Activated naive CD4-positive, alpha-beta T cell treated with anti-CD3 and anti-CD28 coated beads, Interleukin-2, amount 50 U/mL, for 72 hours (primary cell): ENCODE data around the gene C1orf167. TPM values are rescaled to one million over a fixed set of nuclear protein-coding genes. Genes with fewer than 3 reads are reported as not detected.
"Not testable (repeated sequence)": the region's sequence is repeated elsewhere in the genome, so short reads cannot be mapped to it uniquely, and the experiment has no call there.

Experiments used
- ATAC-seq, 2 donors: fragments of 150-1000 bp; cut with Tn5 transposase; 2 replicates each; pipeline ENCODE4 v1.10.0; 2021; ENCODE audit warnings: mild to moderate bottlenecking in 2 of 2, moderate library complexity in 2 of 2
- DNase-seq, 2 donors: peaks; one replicate each; pipeline ENCODE4 v3.0.0; 2021 to 2022; ENCODE audit warnings: low spot score in 2 of 2
- H3K27ac Mint-ChIP-seq, 2 donors: one replicate each; pipeline ENCODE4 v1.8.0; 2022; ENCODE audit warnings: mild to moderate bottlenecking in 2 of 2, mixed read lengths in 2 of 2
- H3K36me3 Mint-ChIP-seq, 2 donors: one replicate each; pipeline ENCODE4 v1.8.0; 2022; ENCODE audit warnings: mixed read lengths in 2 of 2
- H3K9me3 Mint-ChIP-seq, 2 donors: one replicate each; pipeline ENCODE4 v1.8.0; 2022; ENCODE audit warnings: mixed read lengths in 2 of 2
- total RNA-seq, 2 donors: library from RNA; stranded (reverse); gene quantifications; one replicate each; pipeline ENCODE4 v1.2.3, GENCODE V29; 2022

C1orf167 gene
- total RNA-seq, 2 donors from 2014 or later, result not detected

DNA sequence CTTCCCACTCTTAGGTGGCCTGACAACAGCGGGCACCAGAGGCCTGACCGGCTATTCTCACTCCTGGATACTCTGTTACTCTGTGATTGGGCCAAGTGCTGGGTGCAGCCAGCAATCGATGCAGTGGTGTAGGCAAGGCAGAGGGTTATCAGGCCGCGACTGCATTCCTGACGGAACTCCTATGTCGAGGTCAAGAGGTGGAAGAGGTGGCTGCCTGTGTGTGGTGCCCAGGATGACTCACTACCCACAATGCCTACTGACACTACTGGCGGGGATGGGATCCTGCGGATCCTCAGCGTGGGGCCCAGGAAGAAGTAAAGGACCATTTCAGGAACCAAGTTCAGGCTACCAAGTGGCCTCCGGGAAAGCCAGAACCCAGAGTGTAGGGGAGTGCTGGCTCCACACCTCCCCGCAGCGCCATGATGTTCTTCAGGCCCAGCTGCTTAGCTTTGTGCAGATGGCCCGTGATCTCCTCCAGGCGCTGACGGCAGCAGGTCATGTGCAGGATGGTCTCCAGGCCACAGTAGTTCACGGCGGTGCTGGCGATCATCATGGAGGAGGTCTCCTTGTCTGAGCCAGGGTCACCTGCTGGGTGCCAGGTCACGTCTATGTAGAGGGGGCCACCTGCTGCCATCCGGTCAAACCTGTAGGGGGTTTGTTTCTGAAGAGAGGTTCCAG, 38.9 kb downstream of the C1orf167 start:
- Mint-ChIP-seq H3K36me3 (peaks cover 0 to 10% of the 10 kb centered on the region in 2 donors), H3K27ac (no peak overlapping the region), H3K9me3 (no peaks in the 10 kb centered on the region)
- DNase-seq (no peak), ATAC-seq (no peak)

DNA sequence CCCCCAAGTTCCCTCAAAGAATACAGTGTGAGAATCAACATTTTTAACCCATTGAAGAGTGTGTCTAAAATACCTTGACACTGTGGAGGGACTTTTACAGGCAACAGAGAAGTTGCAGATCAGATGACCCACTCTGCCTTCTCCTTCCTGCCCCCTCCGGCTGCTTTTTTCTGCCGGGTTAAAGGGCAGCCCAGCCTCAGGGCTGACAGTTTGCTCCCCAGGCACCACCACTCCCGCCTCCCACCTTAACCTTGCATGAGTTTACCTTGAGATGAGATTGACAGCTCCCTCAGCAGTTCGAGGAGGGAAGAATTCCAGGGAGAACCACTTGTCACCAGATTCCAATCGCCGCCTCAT, 40.6 kb downstream of the C1orf167 start:
- ATAC-seq, result no peak
- H3K9me3 Mint-ChIP-seq, result no peaks in the 10 kb centered on the region
- DNase-seq, result no peak
- H3K36me3 Mint-ChIP-seq, result peaks cover 0 to 10% of the 10 kb centered on the region in 2 donors
- H3K27ac Mint-ChIP-seq, result peak overlapping the region in 1 of 2 donors; percentile 90

GRCh38 chr1:11802973-11803885, 41.2 kb downstream of the C1orf167 start:
- peak; percentile 25 to 42 for ATAC-seq
- no peaks in the 10 kb centered on the region for H3K9me3 Mint-ChIP-seq
- peak; percentile 74 to 78 for DNase-seq
- peaks cover 0 to 10% of the 10 kb centered on the region in 2 donors for H3K36me3 Mint-ChIP-seq
- peak overlapping the region; percentile 14 to 90 for H3K27ac Mint-ChIP-seq

- not testable (repeated sequence) for H3K9me3 Mint-ChIP-seq, ATAC-seq, DNase-seq
- Mint-ChIP-seq H3K36me3 (peaks cover 2 to 10% of the 10 kb centered on the region in 2 donors), H3K27ac (peak overlapping the region; percentile 22 to 90)
Measured at GRCh38 chr1:11803924-11804665, 42.1 kb downstream of the C1orf167 start.

GRCh38 chr1:11804666-11805421, 42.9 kb downstream of the C1orf167 start:
- peak overlapping the region; percentile 68 to 90 for H3K27ac Mint-ChIP-seq
- DNase-seq (peak in 1 of 2 donors; percentile 19), ATAC-seq (no peak)
- H3K9me3 Mint-ChIP-seq, result no peaks in the 10 kb centered on the region
- H3K36me3 Mint-ChIP-seq, result peaks cover 5 to 15% of the 10 kb centered on the region in 2 donors

GRCh38 chr1:11805422-11806306, 43.7 kb downstream of the C1orf167 start, which contains the start of the genes CLCN6 and MTHFR:
TSS of gene CLCN6 (plus strand) at chr1:11806191. CDS start at chr1:11806263, 72 bp downstream.
TSS of gene MTHFR (minus strand) at chr1:11805964. CDS start at chr1:11803116, 2,848 bp downstream.
- Mint-ChIP-seq H3K9me3 (no peaks in the 10 kb centered on the region), H3K27ac (peak within 1 kb of the TSS; percentile 90 to 97), H3K36me3 (peaks cover 5 to 15% of the 10 kb centered on the region in 2 donors)
- DNase-seq, result peak; percentile 98 to 100
- peak; percentile 84 to 90 for ATAC-seq

- Mint-ChIP-seq H3K36me3 (peaks cover 5 to 15% of the 10 kb centered on the region in 2 donors), H3K27ac (peak overlapping the region; percentile 90 to 97), H3K9me3 (no peaks in the 10 kb centered on the region)
- ATAC-seq, result peak; percentile 49 to 66
- no peak for DNase-seq
Measured at GRCh38 chr1:11806307-11806936, 44.4 kb downstream of the C1orf167 start.

DNA sequence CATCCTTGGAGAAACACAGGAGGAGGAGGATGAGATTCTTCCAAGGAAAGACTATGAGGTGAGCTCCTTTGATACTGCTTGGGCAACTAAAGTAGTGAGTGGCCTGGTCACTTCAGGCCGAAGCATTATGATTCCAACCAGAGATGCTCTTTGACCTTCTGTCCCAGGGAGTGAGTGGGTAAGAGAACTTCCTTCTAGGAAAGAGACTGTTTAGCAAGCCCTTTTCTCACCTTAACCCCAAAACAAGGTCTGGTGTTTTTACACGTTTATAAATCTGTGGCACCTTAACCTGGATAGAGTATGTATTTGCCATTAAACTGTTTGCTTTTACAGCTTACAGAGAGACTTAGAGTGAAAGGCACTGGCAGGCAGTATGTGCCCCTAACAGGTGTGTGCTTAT, 45.1 kb downstream of the C1orf167 start:
- H3K27ac Mint-ChIP-seq, result peak overlapping the region; percentile 90 to 97
- H3K36me3 Mint-ChIP-seq, result peaks cover 5 to 15% of the 10 kb centered on the region in 2 donors
- ATAC-seq, result no peak
- no peaks in the 10 kb centered on the region for H3K9me3 Mint-ChIP-seq
- DNase-seq, result no peak

- H3K36me3 Mint-ChIP-seq, result peaks cover 5% of the 10 kb centered on the region in 2 donors
- H3K9me3 Mint-ChIP-seq, result no peaks in the 10 kb centered on the region
- DNase-seq (no peak), ATAC-seq (no peak)
- H3K27ac Mint-ChIP-seq, result peak overlapping the region in 1 of 2 donors; percentile 60
Measured at GRCh38 chr1:11813021-11813420, 51.0 kb downstream of the C1orf167 start.

DNA sequence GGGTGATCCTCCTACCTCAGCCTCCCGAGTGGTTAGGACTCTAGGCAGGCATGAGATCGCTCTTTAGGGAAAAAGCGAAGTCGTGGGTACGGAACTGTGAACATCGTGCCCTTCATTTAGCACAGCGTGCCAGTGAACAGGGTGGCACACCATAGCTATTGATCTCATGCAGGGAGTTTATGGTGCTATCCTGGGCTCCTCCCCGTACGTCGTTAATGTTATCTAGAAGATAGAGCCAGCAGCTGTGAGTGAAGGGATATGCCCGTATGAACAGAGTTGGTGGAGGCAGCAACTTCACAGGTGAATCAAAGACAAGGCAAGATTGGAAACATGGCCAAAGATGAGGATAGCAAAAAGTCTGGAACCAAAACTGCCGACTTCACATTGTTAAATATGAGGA, 55.2 kb downstream of the C1orf167 start:
- no peak for ATAC-seq
- peaks cover 0 to 6% of the 10 kb centered on the region in 2 donors for H3K36me3 Mint-ChIP-seq
- no peaks in the 10 kb centered on the region for H3K9me3 Mint-ChIP-seq

GRCh38 chr1:11822091-11822490, 60.1 kb downstream of the C1orf167 start:
- Mint-ChIP-seq H3K36me3 (peaks cover 0 to 6% of the 10 kb centered on the region in 2 donors), H3K27ac (no peak overlapping the region), H3K9me3 (no peaks in the 10 kb centered on the region)
- ATAC-seq (no peak), DNase-seq (no peak)

More for the DNA sequence above, 55.2 kb downstream of the C1orf167 start:
- no peak for DNase-seq
- H3K27ac Mint-ChIP-seq, result no peak overlapping the region

- no peaks in the 10 kb centered on the region for H3K9me3 Mint-ChIP-seq
- H3K27ac Mint-ChIP-seq, result no peak overlapping the region
- DNase-seq (no peak), ATAC-seq (no peak)
- peaks cover 0 to 11% of the 10 kb centered on the region in 2 donors for H3K36me3 Mint-ChIP-seq
Measured at GRCh38 chr1:11823366-11824137, 61.6 kb downstream of the C1orf167 start.

DNA sequence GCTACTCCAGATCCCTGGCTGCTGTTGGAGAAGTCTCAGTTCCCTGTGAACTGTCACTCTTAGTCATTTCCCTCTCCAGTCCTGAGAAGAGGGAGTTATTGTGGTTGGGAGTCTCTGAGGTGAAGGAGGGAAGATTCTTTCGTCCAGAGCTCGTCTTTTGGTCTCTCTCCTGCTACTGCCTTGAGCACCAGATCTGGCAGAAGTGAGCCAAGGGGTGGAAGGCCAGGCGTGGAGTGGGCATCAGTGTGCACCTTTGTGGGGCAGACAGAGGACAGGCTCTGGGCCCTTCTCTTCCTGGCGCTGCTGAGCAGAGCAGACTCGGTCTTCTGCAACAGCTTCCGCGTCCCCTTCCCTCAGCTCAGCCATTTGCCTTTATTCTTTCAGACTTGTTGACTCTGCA, 63.1 kb downstream of the C1orf167 start:
- Mint-ChIP-seq H3K9me3 (no peaks in the 10 kb centered on the region), H3K36me3 (peaks cover 0 to 6% of the 10 kb centered on the region in 2 donors), H3K27ac (no peak overlapping the region)
- DNase-seq (no peak), ATAC-seq (no peak)

- Mint-ChIP-seq H3K36me3 (peaks cover 0 to 6% of the 10 kb centered on the region in 2 donors), H3K9me3 (no peaks in the 10 kb centered on the region), H3K27ac (no peak overlapping the region)
- no peak for DNase-seq
- no peak for ATAC-seq
Measured at GRCh38 chr1:11826946-11827345, 65.0 kb downstream of the C1orf167 start.
